K562 (cell line): ENCODE data around the gene CYTH1. TPM values are rescaled to one million over a fixed set of nuclear protein-coding genes. Genes with fewer than 3 reads are reported as not detected.

Experiments used
- ATF7 ChIP-seq: fragments of 450-650 bp; IDR thresholded peaks from 2 replicates; pipeline ENCODE4 v1.7.1; 2014; ENCODE audit warnings: mild to moderate bottlenecking, moderate library complexity
- BHLHE40 ChIP-seq: IDR thresholded peaks from 2 replicates; pipeline ENCODE4 v1.6.1; 2011; ENCODE audit warnings: low read length, improper control_type of control experiment
- C11orf30 ChIP-seq: fragments of 450-650 bp; IDR thresholded peaks from 2 replicates; pipeline ENCODE4 v1.6.1; 2016; ENCODE audit warnings: low read depth, mild to moderate bottlenecking
- CBFA2T2 ChIP-seq: fragments of 450-650 bp; conservative IDR thresholded peaks from 2 replicates; pipeline ENCODE4 v1.6.1; 2017; ENCODE audit warnings: mild to moderate bottlenecking
- CBX1 ChIP-seq: sonication (generic); IDR thresholded peaks from 2 replicates; pipeline ENCODE4 v1.6.1; 2016; ENCODE audit warnings: antibody characterized with exemption, low read depth, mild to moderate bottlenecking
- ELF1 ChIP-seq: fragments of 200-800 bp; sonication (Bioruptor generic); IDR thresholded peaks from 2 replicates; pipeline ENCODE4 v1.6.1; 2016; ENCODE audit warnings: missing genetic modification characterization, missing compliant biosample characterization
- EP400 ChIP-seq: fragments of 450-650 bp; IDR thresholded peaks from 2 replicates; pipeline ENCODE4 v1.6.1; 2017; ENCODE audit warnings: antibody characterized with exemption, mild to moderate bottlenecking, moderate library complexity
- HMGN3 ChIP-seq: IDR thresholded peaks from 2 replicates; pipeline ENCODE4 v1.6.1; 2011; ENCODE audit warnings: borderline replicate concordance, low read depth, mild to moderate bottlenecking, mixed read lengths, low read length; ENCODE audit not compliant: insufficient read length; ENCODE audit errors: extremely low read depth
- KDM4B ChIP-seq, 2 experiments: fragments of 450-650 bp in 1 of 2; sonication (generic) in 1 of 2; IDR thresholded peaks; 2 replicates each; pipeline ENCODE4 v1.6.1; 2016 to 2017; ENCODE audit warnings: borderline replicate concordance in 2 of 2, antibody characterized with exemption in 1 of 2, low read depth in 1 of 2, mild to moderate bottlenecking in 1 of 2
- KHSRP ChIP-seq: fragments of 450-650 bp; IDR thresholded peaks from 2 replicates; pipeline ENCODE4 v1.6.1; 2017
- MAFG ChIP-seq: fragments of 450-650 bp; conservative IDR thresholded peaks from 2 replicates; pipeline ENCODE4 v1.6.1; 2016; ENCODE audit warnings: missing genetic modification characterization, missing compliant biosample characterization
- MCM5 ChIP-seq: fragments of 450-650 bp; IDR thresholded peaks from 2 replicates; pipeline ENCODE4 v1.6.1; 2016; ENCODE audit warnings: low read depth
- PHB ChIP-seq: fragments of 250-450 bp; sonication (Bioruptor Pico); IDR thresholded peaks from 2 replicates; pipeline ENCODE4 v1.5.0; 2021
- RB1 ChIP-seq: fragments of 450-650 bp; IDR thresholded peaks from 2 replicates; pipeline ENCODE4 v1.6.1; 2017; ENCODE audit warnings: low read depth, mild to moderate bottlenecking
- RBM34 ChIP-seq: fragments of 200-400 bp; formaldehyde crosslinking; IDR thresholded peaks from 2 replicates; pipeline ENCODE4 v1.6.1; 2018; ENCODE audit warnings: low read length, borderline replicate concordance; ENCODE audit not compliant: insufficient read depth
- SMARCA5 ChIP-seq: fragments of 450-650 bp; IDR thresholded peaks from 2 replicates; pipeline ENCODE4 v1.6.1; 2016
- SP1 ChIP-seq: sonication (generic); formaldehyde crosslinking; IDR thresholded peaks from 2 replicates; pipeline ENCODE4 v1.8.1; 2022; ENCODE audit warnings: mild to moderate bottlenecking, missing genetic modification reagents
- XRCC3 ChIP-seq: fragments of 450-650 bp; IDR thresholded peaks from 2 replicates; pipeline ENCODE4 v1.6.1; 2017; ENCODE audit warnings: mild to moderate bottlenecking, moderate library complexity
- ZNF12 ChIP-seq: sonication (generic); formaldehyde crosslinking; IDR thresholded peaks from 2 replicates; pipeline ENCODE4 v1.4.0; 2020; ENCODE audit warnings: mild to moderate bottlenecking, missing genetic modification reagents
- ZNF23 ChIP-seq: fragments of 250-450 bp; sonication (Bioruptor Pico); IDR thresholded peaks from 2 replicates; pipeline ENCODE4 v1.4.0; 2020; ENCODE audit warnings: mild to moderate bottlenecking
- ZNF263 ChIP-seq: sonication (generic); formaldehyde crosslinking; IDR thresholded peaks from 2 replicates; pipeline ENCODE4 v1.8.0; 2022; ENCODE audit warnings: mild to moderate bottlenecking, missing genetic modification reagents, borderline replicate concordance
- ZNF282 ChIP-seq: sonication (generic); formaldehyde crosslinking; IDR thresholded peaks from 2 replicates; pipeline ENCODE4 v1.8.1; 2023; ENCODE audit warnings: missing genetic modification reagents
- ZNF316 ChIP-seq: fragments of 450-650 bp; IDR thresholded peaks from 2 replicates; pipeline ENCODE4 v1.6.1; 2016
- ZNF695 ChIP-seq: fragments of 450-650 bp; formaldehyde crosslinking; IDR thresholded peaks from 2 replicates; pipeline ENCODE4 v1.4.0; 2020; ENCODE audit warnings: mild to moderate bottlenecking, moderate library complexity
- polyA plus RNA-seq, 8 experiments: library from polyadenylated mRNA; depleted of rRNA in 4 of 8; stranded (reverse) in 5 of 8; unstranded in 3 of 8; fragments of >200 nt; fragmentation: Nextera tagmentation in 2 of 8; fragmentation: Illumina TruSeq in 1 of 8; extraction: Ambion mirVana in 2 of 8; extraction: Trizol in 1 of 8; gene quantifications; 2 replicates each; pipeline versions ENCODE4 v1.2.1 to v1.2.3, GENCODE V29; 2011 to 2014; ENCODE audit warnings: inconsistent platforms in 1 of 8, missing spikeins in 1 of 8
- total RNA-seq, 7 experiments: library from RNA; depleted of rRNA in 6 of 7; stranded (reverse); fragments of >200 nt in 6 of 7; fragmentation: Illumina TruSeq in 2 of 7; extraction: Trizol in 2 of 7; gene quantifications; 2 replicates each; pipeline versions ENCODE4 v1.2.1 to v1.2.3, GENCODE V29; 2011 to 2021; ENCODE audit warnings: low replicate concordance in 1 of 7
- TF ChIP-seq, protein P1 (sequence below): sonication (generic); IDR thresholded peaks from 2 replicates; pipeline ENCODE4 v1.6.1; 2016

CYTH1 gene
- total and polyA plus RNA-seq, 9 of the 15 experiments (the other 6 are each of a cell fraction or from before 2014, with no cell fraction given) = 0.52 to 27.7 (median 16.8) TPM

DNA sequence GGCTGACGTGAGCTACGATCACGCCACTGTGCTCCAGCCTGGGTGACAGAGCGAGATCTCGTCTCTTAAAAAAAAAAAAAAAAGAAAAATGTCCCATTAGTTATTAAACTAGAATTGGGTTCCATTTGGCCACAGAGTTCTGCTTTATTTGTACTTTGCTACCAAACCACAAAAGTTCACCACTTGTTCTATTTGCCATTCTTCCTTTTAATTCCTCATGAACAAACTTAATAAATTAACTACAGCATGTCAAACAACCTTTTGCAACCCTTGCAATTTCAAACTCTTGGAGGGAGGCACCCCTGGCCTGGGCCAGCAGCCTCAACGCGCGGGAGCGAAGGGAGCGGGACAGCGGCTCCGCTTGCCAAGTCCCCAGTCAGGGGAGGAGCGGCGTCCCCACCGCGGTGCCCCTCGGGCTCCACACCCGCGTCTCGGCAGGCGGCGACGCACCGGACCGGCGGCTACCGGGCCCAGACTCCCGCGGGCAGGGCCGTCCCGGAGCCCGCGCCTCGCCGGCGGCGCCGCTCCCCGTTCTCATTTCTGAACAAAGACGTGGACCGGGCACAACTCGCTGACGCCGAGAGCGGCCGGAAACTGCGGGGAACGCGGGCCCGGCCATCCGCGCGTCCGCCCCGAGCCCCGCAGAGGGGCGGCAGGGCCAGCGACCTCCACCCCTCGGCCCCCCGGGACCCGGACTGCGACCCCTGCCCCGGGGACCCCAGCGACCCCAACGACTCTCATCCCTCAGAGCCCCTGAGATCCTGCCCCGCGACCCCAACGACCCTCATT, 775 bp downstream of the CYTH1 start (continued):
- no peak for TF ChIP-seq BHLHE40
- no peak for TF ChIP-seq SP1 (CRISPR knock-in tag)
- no peak for TF ChIP-seq ZNF23 (CRISPR knock-in tag)
- TF ChIP-seq EP400 = no peak
- TF ChIP-seq ELF1 (tag) = 0 out of 2 replicates have a peak, but pooled peaks have one; percentile 25
- no peak for TF ChIP-seq ZNF263
- no peak for TF ChIP-seq CBX1
- no peak for TF ChIP-seq CBFA2T2
- peak; percentile 65; the same call in 1 of the 2 replicates for TF ChIP-seq RB1
- TF ChIP-seq MCM5 = no peak
- no peak for TF ChIP-seq ATF7
- no peak for TF ChIP-seq ZNF695 (CRISPR knock-in tag)
- TF ChIP-seq PHB (CRISPR knock-in tag) = no peak
- TF ChIP-seq MAFG = 0 out of 2 replicates have a peak, but pooled peaks have one; percentile 33
- TF ChIP-seq, protein P1, sequence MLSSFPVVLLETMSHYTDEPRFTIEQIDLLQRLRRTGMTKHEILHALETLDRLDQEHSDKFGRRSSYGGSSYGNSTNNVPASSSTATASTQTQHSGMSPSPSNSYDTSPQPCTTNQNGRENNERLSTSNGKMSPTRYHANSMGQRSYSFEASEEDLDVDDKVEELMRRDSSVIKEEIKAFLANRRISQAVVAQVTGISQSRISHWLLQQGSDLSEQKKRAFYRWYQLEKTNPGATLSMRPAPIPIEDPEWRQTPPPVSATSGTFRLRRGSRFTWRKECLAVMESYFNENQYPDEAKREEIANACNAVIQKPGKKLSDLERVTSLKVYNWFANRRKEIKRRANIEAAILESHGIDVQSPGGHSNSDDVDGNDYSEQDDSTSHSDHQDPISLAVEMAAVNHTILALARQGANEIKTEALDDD = no peak
- TF ChIP-seq KHSRP = no peak
- peak; percentile 19; the same call in 1 of the 2 replicates for TF ChIP-seq ZNF282 (CRISPR knock-in tag)
- peak; percentile 82 for TF ChIP-seq ZNF316
- no peak for TF ChIP-seq KDM4B (IDR thresholded peaks at IDR 0.05; ENCODE audit: borderline replicate concordance in 2 of 2, low read depth in 1 of 2)
- no peak for TF ChIP-seq SMARCA5
- TF ChIP-seq HMGN3 = peak; percentile 13
- TF ChIP-seq ZNF12 (CRISPR knock-in tag) = peak; percentile 51; the same call in 1 of the 2 replicates
- peak; percentile 56; the same call in 1 of the 2 replicates for TF ChIP-seq C11orf30
- TF ChIP-seq XRCC3 = no peak
- no peak for TF ChIP-seq RBM34
